NB4 (cell line): Measurements from ENCODE around the gene IL6ST.

Experiments used
- MAX ChIP-seq: IDR thresholded peaks from 2 replicates; pipeline ENCODE4 v1.6.1; 2011; ENCODE audit warnings: low read depth, low read length
- POLR2A ChIP-seq: IDR thresholded peaks from 2 replicates; pipeline ENCODE4 v1.6.1; 2011; ENCODE audit warnings: mild to moderate bottlenecking; ENCODE audit not compliant: insufficient read length; ENCODE audit errors: extremely low read depth
- TF ChIP-seq, protein P1 (sequence below): IDR thresholded peaks from one replicate; pipeline ENCODE4 v1.5.1; 2012; ENCODE audit warnings: low read depth, low read length

DNA sequence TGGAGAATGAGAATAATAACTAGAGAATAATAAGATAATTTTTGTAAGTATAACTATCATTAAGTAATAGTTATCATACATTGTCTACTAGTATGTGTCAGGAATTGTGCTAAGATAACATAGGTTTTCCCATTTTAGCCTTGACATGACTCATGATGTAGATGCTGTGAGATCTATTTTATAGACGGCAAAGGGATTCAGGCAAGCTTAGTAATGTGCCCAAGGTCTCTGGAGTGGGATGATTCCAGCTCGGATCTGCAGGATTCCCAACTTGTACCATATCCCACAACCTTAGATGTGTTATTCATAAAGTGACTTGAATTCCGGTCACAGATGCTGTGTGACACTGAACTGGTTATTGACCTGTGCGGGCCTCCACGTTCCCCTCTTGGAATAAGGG is 92.1 kb downstream of the IL6ST start:
- TF ChIP-seq MAX, result no peak
- TF ChIP-seq POLR2A, result no peak
- TF ChIP-seq, protein P1, sequence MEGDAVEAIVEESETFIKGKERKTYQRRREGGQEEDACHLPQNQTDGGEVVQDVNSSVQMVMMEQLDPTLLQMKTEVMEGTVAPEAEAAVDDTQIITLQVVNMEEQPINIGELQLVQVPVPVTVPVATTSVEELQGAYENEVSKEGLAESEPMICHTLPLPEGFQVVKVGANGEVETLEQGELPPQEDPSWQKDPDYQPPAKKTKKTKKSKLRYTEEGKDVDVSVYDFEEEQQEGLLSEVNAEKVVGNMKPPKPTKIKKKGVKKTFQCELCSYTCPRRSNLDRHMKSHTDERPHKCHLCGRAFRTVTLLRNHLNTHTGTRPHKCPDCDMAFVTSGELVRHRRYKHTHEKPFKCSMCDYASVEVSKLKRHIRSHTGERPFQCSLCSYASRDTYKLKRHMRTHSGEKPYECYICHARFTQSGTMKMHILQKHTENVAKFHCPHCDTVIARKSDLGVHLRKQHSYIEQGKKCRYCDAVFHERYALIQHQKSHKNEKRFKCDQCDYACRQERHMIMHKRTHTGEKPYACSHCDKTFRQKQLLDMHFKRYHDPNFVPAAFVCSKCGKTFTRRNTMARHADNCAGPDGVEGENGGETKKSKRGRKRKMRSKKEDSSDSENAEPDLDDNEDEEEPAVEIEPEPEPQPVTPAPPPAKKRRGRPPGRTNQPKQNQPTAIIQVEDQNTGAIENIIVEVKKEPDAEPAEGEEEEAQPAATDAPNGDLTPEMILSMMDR, result no peak
